ENCODE results near the gene CHD6.

DNA sequence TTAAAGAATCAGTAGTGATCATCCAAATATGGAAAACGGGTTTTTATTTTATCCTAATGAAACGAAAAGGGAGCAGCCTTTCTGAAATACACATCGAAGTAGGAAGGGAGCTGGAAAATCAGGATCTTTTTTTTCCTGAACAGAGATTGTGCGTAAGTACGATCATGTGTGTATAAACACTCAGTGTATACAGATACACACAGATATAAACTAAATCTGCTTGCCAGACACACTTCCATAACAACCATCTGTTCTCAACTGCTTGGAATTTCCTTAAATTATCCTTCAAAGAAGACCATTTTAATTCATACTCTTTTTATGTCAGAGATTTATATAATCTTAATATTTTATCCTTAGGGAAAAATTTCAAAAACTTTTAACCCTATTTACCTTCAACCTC, 110.7 kb downstream of the CHD6 start:
- TF ChIP-seq, protein P1, sequence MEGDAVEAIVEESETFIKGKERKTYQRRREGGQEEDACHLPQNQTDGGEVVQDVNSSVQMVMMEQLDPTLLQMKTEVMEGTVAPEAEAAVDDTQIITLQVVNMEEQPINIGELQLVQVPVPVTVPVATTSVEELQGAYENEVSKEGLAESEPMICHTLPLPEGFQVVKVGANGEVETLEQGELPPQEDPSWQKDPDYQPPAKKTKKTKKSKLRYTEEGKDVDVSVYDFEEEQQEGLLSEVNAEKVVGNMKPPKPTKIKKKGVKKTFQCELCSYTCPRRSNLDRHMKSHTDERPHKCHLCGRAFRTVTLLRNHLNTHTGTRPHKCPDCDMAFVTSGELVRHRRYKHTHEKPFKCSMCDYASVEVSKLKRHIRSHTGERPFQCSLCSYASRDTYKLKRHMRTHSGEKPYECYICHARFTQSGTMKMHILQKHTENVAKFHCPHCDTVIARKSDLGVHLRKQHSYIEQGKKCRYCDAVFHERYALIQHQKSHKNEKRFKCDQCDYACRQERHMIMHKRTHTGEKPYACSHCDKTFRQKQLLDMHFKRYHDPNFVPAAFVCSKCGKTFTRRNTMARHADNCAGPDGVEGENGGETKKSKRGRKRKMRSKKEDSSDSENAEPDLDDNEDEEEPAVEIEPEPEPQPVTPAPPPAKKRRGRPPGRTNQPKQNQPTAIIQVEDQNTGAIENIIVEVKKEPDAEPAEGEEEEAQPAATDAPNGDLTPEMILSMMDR (IDR thresholded peaks at IDR 0.05): no peak
- TF ChIP-seq POLR2A (IDR thresholded peaks at IDR 0.05): no peak

Measured in right lobe of liver (tissue), 4 donors.